Gastroesophageal sphincter (tissue), 3 donors: ENCODE measurements around the gene TCF7L2.

ENCODE experiments used
- CTCF ChIP-seq, 4 experiments: fragments of 200-600 bp in 2 of 4; fragments of 450-650 bp in 2 of 4; sonication (generic) in 1 of 4; IDR thresholded peaks; one replicate each; pipeline ENCODE4 v1.5.1; 2017 to 2019; ENCODE audit warnings: antibody characterized with exemption in 4 of 4, mild to moderate bottlenecking in 2 of 4, moderate library complexity in 2 of 4
- POLR2A ChIP-seq, 2 donors: fragments of 450-650 bp; IDR thresholded peaks; one replicate each; pipeline ENCODE4 v1.6.1; 2017; ENCODE audit warnings: antibody characterized with exemption in 2 of 2, mild to moderate bottlenecking in 2 of 2, moderate library complexity in 1 of 2

DNA sequence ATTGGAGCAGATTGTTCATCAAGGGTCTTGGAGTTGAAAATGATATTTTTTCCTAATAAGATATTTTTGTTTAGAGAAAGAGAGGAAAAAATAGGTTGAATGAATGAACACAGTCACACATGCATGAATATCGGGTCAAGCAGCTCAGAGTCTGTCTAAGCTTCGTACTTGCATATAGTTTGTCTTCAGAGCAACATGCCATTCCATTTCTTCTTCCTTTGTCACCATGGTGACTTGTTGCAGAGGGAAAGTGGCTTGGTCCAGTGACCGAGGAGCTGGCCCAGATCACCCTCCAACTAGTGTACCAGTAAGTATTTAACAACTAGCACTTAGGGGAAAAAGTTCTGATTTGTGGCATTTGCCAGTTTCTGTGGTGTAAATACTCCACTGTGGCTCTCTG lies 232.1 kb downstream of the TCF7L2 start:
- no peak for TF ChIP-seq CTCF (IDR thresholded peaks at IDR 0.05)
- no peak for TF ChIP-seq POLR2A (IDR thresholded peaks at IDR 0.05)
